ENCODE data around the gene AKR1D1.

GRCh38 chr7:138137423-138138171 is 61.3 kb downstream of the AKR1D1 start:
- TF ChIP-seq, protein P1, sequence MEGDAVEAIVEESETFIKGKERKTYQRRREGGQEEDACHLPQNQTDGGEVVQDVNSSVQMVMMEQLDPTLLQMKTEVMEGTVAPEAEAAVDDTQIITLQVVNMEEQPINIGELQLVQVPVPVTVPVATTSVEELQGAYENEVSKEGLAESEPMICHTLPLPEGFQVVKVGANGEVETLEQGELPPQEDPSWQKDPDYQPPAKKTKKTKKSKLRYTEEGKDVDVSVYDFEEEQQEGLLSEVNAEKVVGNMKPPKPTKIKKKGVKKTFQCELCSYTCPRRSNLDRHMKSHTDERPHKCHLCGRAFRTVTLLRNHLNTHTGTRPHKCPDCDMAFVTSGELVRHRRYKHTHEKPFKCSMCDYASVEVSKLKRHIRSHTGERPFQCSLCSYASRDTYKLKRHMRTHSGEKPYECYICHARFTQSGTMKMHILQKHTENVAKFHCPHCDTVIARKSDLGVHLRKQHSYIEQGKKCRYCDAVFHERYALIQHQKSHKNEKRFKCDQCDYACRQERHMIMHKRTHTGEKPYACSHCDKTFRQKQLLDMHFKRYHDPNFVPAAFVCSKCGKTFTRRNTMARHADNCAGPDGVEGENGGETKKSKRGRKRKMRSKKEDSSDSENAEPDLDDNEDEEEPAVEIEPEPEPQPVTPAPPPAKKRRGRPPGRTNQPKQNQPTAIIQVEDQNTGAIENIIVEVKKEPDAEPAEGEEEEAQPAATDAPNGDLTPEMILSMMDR (IDR thresholded peaks at IDR 0.05; ENCODE audit: borderline replicate concordance, extremely low read depth, low read length, poor library complexity, severe bottlenecking): no peak
- no peak for TF ChIP-seq EZH2 (IDR thresholded peaks at IDR 0.05; ENCODE audit: borderline replicate concordance, low read depth, low read length, severe bottlenecking)

Data from DND-41 (cell line).